ENCODE data around the gene CAPN10. TPM values are rescaled to one million over a fixed set of nuclear protein-coding genes. Genes with fewer than 3 reads are reported as not detected.

Gene CAPN10
- total RNA-seq, 4 donors from 2014 or later = 2.8 to 39.6 (median 21.6) TPM

- TF ChIP-seq CTCF (IDR thresholded peaks at IDR 0.05) = no peak
- H3K27ac ChIP-seq = no peak overlapping the region
- H3K27me3 ChIP-seq = no peaks in the 10 kb centered on the region
- H3K4me3 ChIP-seq = no peak overlapping the region
- DNase-seq = peak in 1 of 2 donors; percentile 9
- H3K4me1 ChIP-seq = no peaks in the 10 kb centered on the region
- no peaks in the 10 kb centered on the region for H3K9me3 ChIP-seq
- intact Hi-C loops (cut with DNase I; ENCODE audit: low total_unique reads) = no loop called here
- H3K36me3 ChIP-seq = no peaks in the 10 kb centered on the region
These were observed 16.7 kb downstream of the CAPN10 start for GRCh38 chr2:240603081-240603835.

GRCh38 chr2:240603846-240604245 lies 17.3 kb downstream of the CAPN10 start:
- no peaks in the 10 kb centered on the region for H3K4me1 ChIP-seq
- TF ChIP-seq CTCF (IDR thresholded peaks at IDR 0.05) (no peak), POLR2A (IDR thresholded peaks at IDR 0.05) (no peak)
- H3K9me3 ChIP-seq = no peaks in the 10 kb centered on the region
- no peak overlapping the region for H3K4me3 ChIP-seq
- H3K27ac ChIP-seq = no peak overlapping the region
- H3K27me3 ChIP-seq = no peaks in the 10 kb centered on the region
- intact Hi-C loops (cut with DNase I; ENCODE audit: low total_unique reads) = no loop called here
- H3K36me3 ChIP-seq = no peaks in the 10 kb centered on the region
- no peak for DNase-seq

GRCh38 chr2:240604291-240604938 lies 17.9 kb downstream of the CAPN10 start:
- DNase-seq = peak; percentile 53 to 65
- intact Hi-C loops (cut with DNase I; ENCODE audit: low total_unique reads) = no loop called here
- Histone ChIP-seq H3K4me3 (no peak overlapping the region), H3K4me1 (no peaks in the 10 kb centered on the region), H3K36me3 (no peaks in the 10 kb centered on the region), H3K27ac (no peak overlapping the region), H3K27me3 (no peaks in the 10 kb centered on the region), H3K9me3 (no peaks in the 10 kb centered on the region)
- no peak for TF ChIP-seq POLR2A (IDR thresholded peaks at IDR 0.05)
- peak in 3 of 4 experiments; percentile 30 to 42 (median 39) for TF ChIP-seq CTCF (IDR thresholded peaks at IDR 0.05)

DNA sequence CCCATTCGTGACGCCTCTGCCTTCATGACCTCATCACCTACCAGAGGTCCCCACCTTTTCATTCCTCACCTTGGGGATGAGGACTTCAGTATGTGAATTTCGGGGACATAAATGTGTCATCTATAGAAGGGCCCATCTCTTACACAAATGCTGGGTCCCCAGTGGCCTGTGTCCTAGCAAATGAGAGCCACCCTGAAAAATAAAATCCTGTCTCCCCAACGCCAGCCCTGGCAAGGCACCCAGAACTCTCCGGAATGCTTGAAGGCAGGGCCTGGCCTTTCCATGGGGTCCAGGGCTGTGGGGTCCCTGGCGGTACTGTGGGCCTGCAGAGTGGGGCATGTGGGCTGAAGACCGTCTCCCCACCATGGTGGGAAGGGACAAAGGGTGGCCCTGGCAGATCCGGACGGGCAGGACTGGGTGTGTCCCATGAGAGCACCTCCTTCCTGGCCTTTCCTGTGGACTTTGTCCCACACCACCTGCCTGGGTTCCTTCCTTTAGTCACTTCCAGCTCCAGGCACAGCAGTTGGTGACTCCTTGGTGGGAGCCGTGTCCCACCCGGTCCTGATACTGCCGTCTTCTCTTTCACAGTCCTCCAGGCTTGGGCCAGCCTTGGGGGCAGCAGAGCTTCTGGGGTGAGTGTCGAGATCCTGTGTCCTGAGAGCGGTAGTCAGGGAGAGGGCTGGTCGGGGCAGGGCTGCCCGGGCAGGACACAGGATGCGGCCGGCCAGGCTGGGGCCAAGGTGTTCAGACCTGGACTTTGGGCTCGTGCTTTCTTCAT lies 18.6 kb downstream of the CAPN10 start:
- H3K4me3 ChIP-seq = no peak overlapping the region
- H3K27me3 ChIP-seq = no peaks in the 10 kb centered on the region
- TF ChIP-seq POLR2A (IDR thresholded peaks at IDR 0.05) (no peak), CTCF (IDR thresholded peaks at IDR 0.05) (no peak)
- H3K9me3 ChIP-seq = no peaks in the 10 kb centered on the region
- intact Hi-C loops (cut with DNase I; ENCODE audit: low total_unique reads) = no loop called here
- H3K27ac ChIP-seq = no peak overlapping the region
- DNase-seq = no peak
- no peaks in the 10 kb centered on the region for H3K36me3 ChIP-seq
- H3K4me1 ChIP-seq = no peaks in the 10 kb centered on the region

All from uterus (tissue), 4 donors.